GM12878 (cell line): ENCODE results near the gene COX6B2. TPM values are rescaled to one million over a fixed set of nuclear protein-coding genes. Genes with fewer than 3 reads are reported as not detected.

Experiments used
- ATAC-seq: fragments of 200-7000 bp; cut with Tn5 transposase; 3 replicates; pipeline ENCODE4 v1.9.1; 2020; ENCODE audit warnings: mild to moderate bottlenecking, moderate library complexity
- BruUV-seq: library from RNA; stranded (reverse); fragments of 400-500 nt; replicated peaks from 2 replicates; lab custom pipeline; 2021; lab: Mats Ljungman, UMichigan
- CTCF ChIA-PET: fragments of 300-600 bp; sonication (Branson Sonifier 250); formaldehyde crosslinking; extraction: SDS; loops from one replicate; lab custom pipeline; 2021; ENCODE audit warnings: inconsistent platforms; lab: Yijun Ruan, JAX
- POLR2A ChIA-PET: fragments of 350-600 bp; formaldehyde crosslinking; extraction: SDS; loops from one replicate; lab custom pipeline; 2021; ENCODE audit warnings: inconsistent platforms; lab: Charles Lee
- RAD21 ChIA-PET: fragments of 300-600 bp; sonication (Branson Sonifier 250); formaldehyde crosslinking; loops from one replicate; lab custom pipeline; 2023; ENCODE audit warnings: antibody characterized with exemption; ENCODE audit not compliant: unreplicated experiment; lab: Charles Lee
- SMC1A ChIA-PET: fragments of 300-600 bp; sonication (Branson Sonifier 250); formaldehyde crosslinking; loops from one replicate; lab custom pipeline; 2023; ENCODE audit not compliant: unreplicated experiment, uncharacterized antibody; lab: Charles Lee
- DNase-seq: peaks from one replicate; pipeline ENCODE4 v3.0.0-alpha.2; 2011; ENCODE audit warnings: low read depth, low spot score
- FAIRE-seq: peaks from 3 replicates; lab custom pipeline; 2011; peaks lifted over from hg19 to GRCh38; lab: Jason Lieb, UNC
- H2AFZ ChIP-seq: 2 replicates; pipeline ENCODE4 v1.6.0; 2011; ENCODE audit warnings: low read depth, low read length, control low read depth; ENCODE audit not compliant: control insufficient read depth
- H3K27ac ChIP-seq: 2 replicates; pipeline ENCODE4 v1.5.1; 2011; ENCODE audit warnings: control low read depth; ENCODE audit not compliant: control insufficient read depth, insufficient read depth
- H3K27me3 ChIP-seq, 2 experiments: replicated peaks in 1 of 2; 2 replicates each; pipeline versions ENCODE4 v1.6.0 to v1.6.1; 2011; ENCODE audit warnings: low read length in 1 of 2; ENCODE audit not compliant: control insufficient read depth in 2 of 2, insufficient read depth in 2 of 2
- H3K36me3 ChIP-seq, 2 experiments: 2 replicates each; pipeline ENCODE4 v1.5.1; 2011; ENCODE audit warnings: low read length in 1 of 2; ENCODE audit not compliant: control insufficient read depth in 2 of 2, insufficient read depth in 2 of 2
- H3K4me1 ChIP-seq: 2 replicates; pipeline ENCODE4 v1.6.1; 2011; ENCODE audit warnings: mild to moderate bottlenecking, low read length, moderate library complexity, mixed read lengths; ENCODE audit not compliant: control insufficient read depth, insufficient read depth
- H3K4me2 ChIP-seq: 2 replicates; pipeline ENCODE4 v1.6.0; 2011; ENCODE audit warnings: control low read depth; ENCODE audit not compliant: control insufficient read depth, insufficient read depth
- H3K4me3 ChIP-seq: fragments of 200-600 bp; sonication (generic); 2 replicates; pipeline ENCODE4 v1.5.1; 2016
- H3K79me2 ChIP-seq: 2 replicates; pipeline ENCODE4 v1.6.0; 2011; ENCODE audit warnings: low read length; ENCODE audit not compliant: control insufficient read depth, insufficient read depth
- H3K9ac ChIP-seq: 2 replicates; pipeline ENCODE4 v1.8.0; 2011; ENCODE audit warnings: low read length, control low read depth, mixed read lengths; ENCODE audit not compliant: control insufficient read depth, insufficient read depth
- H3K9me3 ChIP-seq: replicated peaks from 3 replicates; pipeline ENCODE4 v1.5.1; 2011; ENCODE audit warnings: mild to moderate bottlenecking, low read length; ENCODE audit not compliant: control insufficient read depth, insufficient read depth
- H4K20me1 ChIP-seq: 2 replicates; pipeline ENCODE4 v1.6.0; 2011; ENCODE audit not compliant: control insufficient read depth, insufficient read depth
- ATF2 ChIP-seq: IDR thresholded peaks from 2 replicates; pipeline ENCODE4 v1.6.1; 2012; ENCODE audit warnings: low read length, inconsistent platforms
- BMI1 ChIP-seq: fragments of 450-650 bp; IDR thresholded peaks from 2 replicates; pipeline ENCODE4 v1.6.1; 2016; ENCODE audit warnings: mild to moderate bottlenecking, moderate library complexity, borderline replicate concordance
- CHD2 ChIP-seq: IDR thresholded peaks from 2 replicates; pipeline ENCODE4 v1.6.1; 2011; ENCODE audit warnings: low read depth, low read length, improper control_type of control experiment, borderline replicate concordance
- CREB1 ChIP-seq: IDR thresholded peaks from 2 replicates; pipeline ENCODE4 v1.6.1; 2012; ENCODE audit warnings: low read depth, mild to moderate bottlenecking, inconsistent platforms
- KAT2A ChIP-seq: conservative IDR thresholded peaks from 2 replicates; pipeline ENCODE4 v1.6.1; 2011; ENCODE audit warnings: low read depth, low read length; ENCODE audit not compliant: control insufficient read depth
- MYB ChIP-seq: fragments of 150-350 bp; IDR thresholded peaks from 2 replicates; pipeline ENCODE4 v1.6.1; 2014; ENCODE audit warnings: mild to moderate bottlenecking, low read depth, low read length, borderline replicate concordance
- NFIC ChIP-seq: IDR thresholded peaks from 2 replicates; pipeline ENCODE4 v1.6.1; 2012; ENCODE audit warnings: low read depth, mild to moderate bottlenecking, inconsistent platforms, low read length, moderate library complexity
- NFYA ChIP-seq: IDR thresholded peaks from 2 replicates; pipeline ENCODE4 v1.6.1; 2011; ENCODE audit warnings: low read depth, mild to moderate bottlenecking, low read length, improper control_type of control experiment, borderline replicate concordance
- POLR2A ChIP-seq: IDR thresholded peaks from 2 replicates; pipeline ENCODE4 v1.6.1; 2011; ENCODE audit warnings: low read depth, mild to moderate bottlenecking, low read length
- RAD21 ChIP-seq: IDR thresholded peaks from 2 replicates; pipeline ENCODE4 v1.6.1; 2011; ENCODE audit warnings: mild to moderate bottlenecking, low read depth, low read length, moderate library complexity; ENCODE audit not compliant: insufficient read depth
- SMC3 ChIP-seq: IDR thresholded peaks from 2 replicates; pipeline ENCODE4 v1.6.1; 2011; ENCODE audit warnings: low read length, improper control_type of control experiment, borderline replicate concordance
- SP1 ChIP-seq: IDR thresholded peaks from one replicate; pipeline ENCODE4 v1.6.1; 2011; ENCODE audit warnings: low read depth, low read length
- SUZ12 ChIP-seq: fragments of 200-600 bp; sonication (generic); IDR thresholded peaks from one replicate; pipeline ENCODE4 v1.6.1; 2018; ENCODE audit warnings: antibody characterized with exemption, mild to moderate bottlenecking; ENCODE audit not compliant: unreplicated experiment
- ZNF24 ChIP-seq: fragments of 450-650 bp; IDR thresholded peaks from 2 replicates; pipeline ENCODE4 v1.6.1; 2017; ENCODE audit warnings: antibody characterized with exemption, mild to moderate bottlenecking
- WGBS: methylation state at CpG from one replicate; pipeline ENCODE4 v1.1.6; 2016; ENCODE audit warnings: low lambda C conversion rate; ENCODE audit not compliant: insufficient replicate concordance, insufficient coverage; ENCODE audit errors: missing lambda C conversion rate; 5-methylcytosine and 5-hydroxymethylcytosine counted together
- in situ Hi-C: fragments of 300-500 bp; cut with MboI; formaldehyde crosslinking; loops from 9 replicates; pipeline ENCODE4 v1.14.3; 2018; ENCODE audit warnings: mixed read lengths
- intact Hi-C: fragments of 100-400 bp; cut with micrococcal nuclease; formaldehyde crosslinking; loops from one replicate; pipeline ENCODE4 v1.14.2; 2022; ENCODE audit not compliant: unreplicated experiment
- polyA plus RNA-seq, 11 experiments: library from polyadenylated mRNA; depleted of rRNA in 4 of 11; unstranded in 6 of 11; stranded (reverse) in 5 of 11; fragments of >200 nt; fragmentation: Nextera tagmentation in 4 of 11; fragmentation: Illumina TruSeq in 1 of 11; extraction: Ambion mirVana in 4 of 11; extraction: Trizol in 1 of 11; gene quantifications; 1 replicate in 1 of 11; 2 replicates in 10 of 11; pipeline versions ENCODE4 v1.2.1 to v1.2.3, GENCODE V29; 2011 to 2016; ENCODE audit warnings: inconsistent platforms in 2 of 11, missing spikeins in 2 of 11, low read depth in 1 of 11
- total RNA-seq, 4 experiments: library from RNA; depleted of rRNA in 3 of 4; stranded (reverse); fragments of >200 nt in 3 of 4; fragmentation: Illumina TruSeq in 1 of 4; extraction: Trizol in 1 of 4; gene quantifications; 2 replicates each; pipeline versions ENCODE4 v1.2.1 to v1.2.3, GENCODE V29; 2013 to 2021
- TF ChIP-seq, protein P1 (sequence below): fragments of 450-650 bp; IDR thresholded peaks from 2 replicates; pipeline ENCODE4 v1.6.1; 2018; ENCODE audit warnings: mild to moderate bottlenecking, low read depth, moderate library complexity; ENCODE audit not compliant: partially characterized antibody

The COX6B2 gene
- total and polyA plus RNA-seq, 10 of the 15 experiments (the other 5 are each of a cell fraction or from before 2014, with no cell fraction given) = 0.05 to 0.08 (median 0.07) TPM; not detected in 6

DNA sequence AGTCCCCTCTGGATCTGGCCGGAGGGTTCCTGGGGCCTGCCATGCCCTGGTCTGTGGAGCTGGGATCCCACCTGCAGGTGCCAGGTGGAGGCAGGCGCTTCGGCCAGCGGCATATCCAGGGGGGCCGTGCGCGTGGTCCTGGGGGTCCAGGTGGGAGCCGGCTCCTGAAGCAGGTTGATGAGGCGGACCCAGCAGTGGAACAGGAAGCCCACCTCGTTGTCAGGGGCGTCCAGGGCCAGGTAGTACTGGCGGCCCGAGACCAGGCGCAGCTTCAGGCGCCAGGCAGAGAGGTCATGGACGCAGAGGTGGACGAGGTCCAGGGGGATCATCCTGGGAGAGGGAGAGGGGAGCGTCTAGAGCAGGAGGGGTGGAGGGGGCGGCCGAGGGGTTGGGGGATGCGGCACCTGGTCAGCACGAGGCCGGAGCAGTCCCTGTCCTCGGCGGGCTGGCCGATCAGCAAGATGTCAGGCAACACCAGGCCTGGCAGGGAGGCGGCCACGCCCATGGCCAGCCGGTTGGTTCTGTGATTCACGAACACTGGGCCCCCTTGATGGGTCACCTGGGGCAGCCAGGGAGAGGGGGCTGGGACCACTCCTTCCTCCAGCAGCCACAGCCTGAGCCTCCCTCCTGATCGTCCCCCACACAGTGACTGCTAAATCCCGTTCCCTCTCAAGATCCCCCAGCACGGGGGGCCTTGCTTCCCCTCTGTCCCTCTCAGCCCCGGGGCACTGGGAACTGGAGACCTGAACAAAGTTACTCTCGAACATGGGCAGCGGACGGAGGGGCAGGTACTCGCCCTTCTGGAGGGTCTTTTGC lies 7.9 kb upstream of the COX6B2 start:
- SMC1A ChIA-PET = no interaction called here
- CTCF ChIA-PET = no interaction called here
- in situ Hi-C loops = no loop called here

GRCh38 chr19:55360902-55361301 lies 6.4 kb upstream of the COX6B2 start:
- ChIA-PET CTCF (interaction anchor here (1.0 kb wide), 1 partner anchor 146 kb away, joined by 3 read pairs; no protein-coding TSS in a partner anchor), SMC1A (no interaction called here), RAD21 (no interaction called here), POLR2A (no interaction called here)
- no TSS peak for BruUV-seq
- no peak overlapping the region for H3K27ac ChIP-seq
- H3K9me3 ChIP-seq = no peaks in the 10 kb centered on the region
- DNase-seq (no peak), ATAC-seq (no peak), FAIRE-seq (no peak)
- no peak overlapping the region for H2AFZ ChIP-seq
- no peak overlapping the region for H3K4me3 ChIP-seq
- no peaks in the 10 kb centered on the region for H4K20me1 ChIP-seq
- intact Hi-C loops = no loop called here
- WGBS = 62% methylated on average over 15 of the region's 16 CpGs
- H3K79me2 ChIP-seq = no peaks in the 10 kb centered on the region
- peaks cover 0 to 3% of the 10 kb centered on the region in 2 experiments; a peak in 2 of 4 replicates for H3K27me3 ChIP-seq
- no peaks in the 10 kb centered on the region for H3K36me3 ChIP-seq
- no peak overlapping the region for H3K4me2 ChIP-seq
- H3K9ac ChIP-seq = no peak overlapping the region
- in situ Hi-C loops = no loop called here
- H3K4me1 ChIP-seq = no peaks in the 10 kb centered on the region
- TF ChIP-seq SUZ12 (no peak), RAD21 (no peak), NFIC (no peak), CREB1 (no peak), MYB (no peak), ATF2 (no peak), ZNF24 (no peak), CHD2 (no peak), NFYA (no peak), KAT2A (no peak), SP1 (no peak)
- TF ChIP-seq, protein P1, sequence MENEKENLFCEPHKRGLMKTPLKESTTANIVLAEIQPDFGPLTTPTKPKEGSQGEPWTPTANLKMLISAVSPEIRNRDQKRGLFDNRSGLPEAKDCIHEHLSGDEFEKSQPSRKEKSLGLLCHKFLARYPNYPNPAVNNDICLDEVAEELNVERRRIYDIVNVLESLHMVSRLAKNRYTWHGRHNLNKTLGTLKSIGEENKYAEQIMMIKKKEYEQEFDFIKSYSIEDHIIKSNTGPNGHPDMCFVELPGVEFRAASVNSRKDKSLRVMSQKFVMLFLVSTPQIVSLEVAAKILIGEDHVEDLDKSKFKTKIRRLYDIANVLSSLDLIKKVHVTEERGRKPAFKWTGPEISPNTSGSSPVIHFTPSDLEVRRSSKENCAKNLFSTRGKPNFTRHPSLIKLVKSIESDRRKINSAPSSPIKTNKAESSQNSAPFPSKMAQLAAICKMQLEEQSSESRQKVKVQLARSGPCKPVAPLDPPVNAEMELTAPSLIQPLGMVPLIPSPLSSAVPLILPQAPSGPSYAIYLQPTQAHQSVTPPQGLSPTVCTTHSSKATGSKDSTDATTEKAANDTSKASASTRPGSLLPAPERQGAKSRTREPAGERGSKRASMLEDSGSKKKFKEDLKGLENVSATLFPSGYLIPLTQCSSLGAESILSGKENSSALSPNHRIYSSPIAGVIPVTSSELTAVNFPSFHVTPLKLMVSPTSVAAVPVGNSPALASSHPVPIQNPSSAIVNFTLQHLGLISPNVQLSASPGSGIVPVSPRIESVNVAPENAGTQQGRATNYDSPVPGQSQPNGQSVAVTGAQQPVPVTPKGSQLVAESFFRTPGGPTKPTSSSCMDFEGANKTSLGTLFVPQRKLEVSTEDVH = no peak

More for the DNA sequence above, 7.9 kb upstream of the COX6B2 start:
- Histone ChIP-seq H3K4me3 (no peak overlapping the region), H4K20me1 (no peaks in the 10 kb centered on the region), H2AFZ (no peak overlapping the region), H3K4me1 (no peaks in the 10 kb centered on the region), H3K79me2 (no peaks in the 10 kb centered on the region), H3K9me3 (no peaks in the 10 kb centered on the region), H3K27me3 (no peaks in the 10 kb centered on the region; a peak in 1 of 4 replicates), H3K4me2 (no peak overlapping the region), H3K36me3 (no peaks in the 10 kb centered on the region), H3K9ac (no peak overlapping the region), H3K27ac (no peak overlapping the region)
- ChIA-PET POLR2A (no interaction called here), RAD21 (no interaction called here)
- intact Hi-C loops = no loop called here
- BruUV-seq = no TSS peak
- WGBS = 39% methylated on average over 35 of the region's 38 CpGs
- FAIRE-seq (no peak), ATAC-seq (no peak), DNase-seq (no peak)
- TF ChIP-seq BMI1 (no peak), POLR2A (no peak), SMC3 (no peak)
